Activated naive CD4-positive, alpha-beta T cell treated with anti-CD3 and anti-CD28 coated beads, Interleukin-2, amount 10 ng/mL, durations not matched to agents 7 days and 5 days (primary cell): ENCODE data around the gene ARSB.

Source experiments
- CTCF ChIA-PET: fragments of 350-600 bp; sonication (Branson Sonifier 250); formaldehyde crosslinking; loops from one replicate; lab custom pipeline; 2021; ENCODE audit warnings: antibody characterized with exemption; lab: Charles Lee
- DNase-seq: peaks from one replicate; pipeline ENCODE4 v3.0.0-alpha.2; 2020
- H3K27ac Mint-ChIP-seq: one replicate; pipeline ENCODE4 v1.8.0; 2021; ENCODE audit warnings: mild to moderate bottlenecking, moderate library complexity, mixed read lengths
- H3K27me3 Mint-ChIP-seq: one replicate; pipeline ENCODE4 v1.8.0; 2021; ENCODE audit warnings: mild to moderate bottlenecking, mixed read lengths
- H3K36me3 Mint-ChIP-seq: one replicate; pipeline ENCODE4 v1.8.0; 2021; ENCODE audit warnings: mixed read lengths
- H3K4me1 Mint-ChIP-seq: one replicate; pipeline ENCODE4 v1.8.0; 2021; ENCODE audit warnings: mixed read lengths
- H3K4me3 Mint-ChIP-seq: one replicate; pipeline ENCODE4 v1.8.0; 2021; ENCODE audit warnings: mild to moderate bottlenecking, moderate library complexity, mixed read lengths
- H3K9me3 Mint-ChIP-seq: one replicate; pipeline ENCODE4 v1.8.0; 2021; ENCODE audit warnings: mixed read lengths

Gene ARSB

GRCh38 chr5:78845470-78845869, 139.6 kb downstream of the ARSB start:
- H3K27me3 Mint-ChIP-seq, result no peaks in the 10 kb centered on the region
- no peak overlapping the region for H3K27ac Mint-ChIP-seq
- no peaks in the 10 kb centered on the region for H3K9me3 Mint-ChIP-seq
- H3K4me3 Mint-ChIP-seq, result no peak overlapping the region
- no peaks in the 10 kb centered on the region for H3K4me1 Mint-ChIP-seq
- DNase-seq, result no peak
- H3K36me3 Mint-ChIP-seq, result no peaks in the 10 kb centered on the region
- CTCF ChIA-PET, result no interaction called here

GRCh38 chr5:78843436-78843835, 141.7 kb downstream of the ARSB start:
- no peaks in the 10 kb centered on the region for H3K27me3 Mint-ChIP-seq
- no peak overlapping the region for H3K27ac Mint-ChIP-seq
- DNase-seq, result no peak
- H3K36me3 Mint-ChIP-seq, result no peaks in the 10 kb centered on the region
- H3K4me3 Mint-ChIP-seq, result no peak overlapping the region
- no peaks in the 10 kb centered on the region for H3K9me3 Mint-ChIP-seq
- CTCF ChIA-PET, result no interaction called here
- no peaks in the 10 kb centered on the region for H3K4me1 Mint-ChIP-seq

GRCh38 chr5:78841767-78842166, 143.3 kb downstream of the ARSB start:
- no peak for DNase-seq
- no peak overlapping the region for H3K4me3 Mint-ChIP-seq
- H3K27ac Mint-ChIP-seq, result no peak overlapping the region
- no peaks in the 10 kb centered on the region for H3K36me3 Mint-ChIP-seq
- H3K27me3 Mint-ChIP-seq, result no peaks in the 10 kb centered on the region
- H3K9me3 Mint-ChIP-seq, result no peaks in the 10 kb centered on the region
- CTCF ChIA-PET, result no interaction called here
- no peaks in the 10 kb centered on the region for H3K4me1 Mint-ChIP-seq

- Mint-ChIP-seq H3K27me3 (no peaks in the 10 kb centered on the region), H3K4me3 (no peak overlapping the region), H3K27ac (no peak overlapping the region), H3K9me3 (no peaks in the 10 kb centered on the region), H3K4me1 (no peaks in the 10 kb centered on the region), H3K36me3 (no peaks in the 10 kb centered on the region)
- CTCF ChIA-PET, result interaction anchor here (0.9 kb wide), 1 partner anchor 17 kb away, joined by 3 read pairs; no protein-coding TSS in a partner anchor
- no peak for DNase-seq
Observed at GRCh38 chr5:78838753-78839152, 146.4 kb downstream of the ARSB start.

GRCh38 chr5:78837836-78838235, 147.3 kb downstream of the ARSB start:
- Mint-ChIP-seq H3K27me3 (no peaks in the 10 kb centered on the region), H3K9me3 (no peaks in the 10 kb centered on the region), H3K36me3 (no peaks in the 10 kb centered on the region), H3K4me1 (no peaks in the 10 kb centered on the region), H3K4me3 (no peak overlapping the region), H3K27ac (no peak overlapping the region)
- no peak for DNase-seq
- CTCF ChIA-PET, result no interaction called here

- no peaks in the 10 kb centered on the region for H3K36me3 Mint-ChIP-seq
- CTCF ChIA-PET, result no interaction called here
Observed at GRCh38 chr5:78835176-78835575, 149.9 kb downstream of the ARSB start.

GRCh38 chr5:78833284-78833683, 151.8 kb downstream of the ARSB start:
- CTCF ChIA-PET, result interaction anchor here (0.7 kb wide), 1 partner anchor 457 kb away, joined by 3 read pairs; no protein-coding TSS in a partner anchor
- Mint-ChIP-seq H3K9me3 (no peaks in the 10 kb centered on the region), H3K36me3 (no peaks in the 10 kb centered on the region), H3K27ac (no peak overlapping the region), H3K4me3 (no peak overlapping the region), H3K4me1 (no peaks in the 10 kb centered on the region), H3K27me3 (no peaks in the 10 kb centered on the region)
- DNase-seq, result no peak

More at GRCh38 chr5:78835176-78835575, 149.9 kb downstream of the ARSB start:
- no peak for DNase-seq
- Mint-ChIP-seq H3K9me3 (no peaks in the 10 kb centered on the region), H3K4me1 (no peaks in the 10 kb centered on the region), H3K27ac (no peak overlapping the region), H3K27me3 (no peaks in the 10 kb centered on the region), H3K4me3 (no peak overlapping the region)

GRCh38 chr5:78830528-78831046, 154.5 kb downstream of the ARSB start:
- no peak overlapping the region for H3K4me3 Mint-ChIP-seq
- H3K9me3 Mint-ChIP-seq, result no peaks in the 10 kb centered on the region
- H3K27ac Mint-ChIP-seq, result no peak overlapping the region
- no peaks in the 10 kb centered on the region for H3K4me1 Mint-ChIP-seq
- H3K36me3 Mint-ChIP-seq, result no peaks in the 10 kb centered on the region
- CTCF ChIA-PET, result no interaction called here
- DNase-seq, result no peak
- H3K27me3 Mint-ChIP-seq, result no peaks in the 10 kb centered on the region

- Mint-ChIP-seq H3K27ac (no peak overlapping the region), H3K27me3 (no peaks in the 10 kb centered on the region), H3K4me1 (no peaks in the 10 kb centered on the region), H3K9me3 (no peaks in the 10 kb centered on the region), H3K4me3 (no peak overlapping the region), H3K36me3 (no peaks in the 10 kb centered on the region)
- CTCF ChIA-PET, result no interaction called here
- DNase-seq, result no peak
Observed at GRCh38 chr5:78829811-78830527, 155.1 kb downstream of the ARSB start.

- peaks cover 1% of the 10 kb centered on the region for H3K36me3 Mint-ChIP-seq
Observed at GRCh38 chr5:78827725-78828124, 157.4 kb downstream of the ARSB start.

GRCh38 chr5:78824831-78825281, 160.3 kb downstream of the ARSB start:
- H3K9me3 Mint-ChIP-seq, result no peaks in the 10 kb centered on the region
- H3K36me3 Mint-ChIP-seq, result peaks cover 1% of the 10 kb centered on the region
- no peak overlapping the region for H3K27ac Mint-ChIP-seq
- no peaks in the 10 kb centered on the region for H3K4me1 Mint-ChIP-seq
- CTCF ChIA-PET, result no interaction called here
- H3K4me3 Mint-ChIP-seq, result no peak overlapping the region
- no peaks in the 10 kb centered on the region for H3K27me3 Mint-ChIP-seq
- no peak for DNase-seq

More at GRCh38 chr5:78827725-78828124, 157.4 kb downstream of the ARSB start:
- Mint-ChIP-seq H3K9me3 (no peaks in the 10 kb centered on the region), H3K27me3 (no peaks in the 10 kb centered on the region), H3K27ac (no peak overlapping the region), H3K4me3 (no peak overlapping the region), H3K4me1 (no peaks in the 10 kb centered on the region)
- CTCF ChIA-PET, result no interaction called here
- no peak for DNase-seq

GRCh38 chr5:78823196-78823595, 161.9 kb downstream of the ARSB start:
- CTCF ChIA-PET, result no interaction called here
- H3K4me1 Mint-ChIP-seq, result no peaks in the 10 kb centered on the region
- H3K36me3 Mint-ChIP-seq, result peaks cover 2% of the 10 kb centered on the region
- no peak overlapping the region for H3K27ac Mint-ChIP-seq
- no peaks in the 10 kb centered on the region for H3K27me3 Mint-ChIP-seq
- DNase-seq, result no peak
- no peaks in the 10 kb centered on the region for H3K9me3 Mint-ChIP-seq
- no peak overlapping the region for H3K4me3 Mint-ChIP-seq

GRCh38 chr5:78821536-78822021, 163.5 kb downstream of the ARSB start:
- DNase-seq, result no peak
- Mint-ChIP-seq H3K9me3 (no peaks in the 10 kb centered on the region), H3K4me3 (no peak overlapping the region), H3K27ac (no peak overlapping the region), H3K27me3 (no peaks in the 10 kb centered on the region), H3K4me1 (no peaks in the 10 kb centered on the region), H3K36me3 (peaks cover 2% of the 10 kb centered on the region)
- CTCF ChIA-PET, result no interaction called here

GRCh38 chr5:78819707-78820106, 165.4 kb downstream of the ARSB start:
- CTCF ChIA-PET, result no interaction called here
- no peaks in the 10 kb centered on the region for H3K4me1 Mint-ChIP-seq

GRCh38 chr5:78819166-78819565, 165.9 kb downstream of the ARSB start:
- Mint-ChIP-seq H3K36me3 (peaks cover 2% of the 10 kb centered on the region), H3K4me3 (no peak overlapping the region), H3K27me3 (no peaks in the 10 kb centered on the region), H3K9me3 (no peaks in the 10 kb centered on the region), H3K27ac (no peak overlapping the region), H3K4me1 (no peaks in the 10 kb centered on the region)
- CTCF ChIA-PET, result no interaction called here
- DNase-seq, result no peak

More at GRCh38 chr5:78819707-78820106, 165.4 kb downstream of the ARSB start:
- Mint-ChIP-seq H3K36me3 (peaks cover 2% of the 10 kb centered on the region), H3K9me3 (no peaks in the 10 kb centered on the region), H3K27ac (peak overlapping the region; percentile 60), H3K4me3 (no peak overlapping the region), H3K27me3 (no peaks in the 10 kb centered on the region)
- no peak for DNase-seq
